Measurements from ENCODE around the gene FYB1. TPM values are rescaled to one million over a fixed set of nuclear protein-coding genes. Genes with fewer than 3 reads are reported as not detected.

The FYB1 gene
- total RNA-seq, 1 donor from 2014 or later, result not detected

DNA sequence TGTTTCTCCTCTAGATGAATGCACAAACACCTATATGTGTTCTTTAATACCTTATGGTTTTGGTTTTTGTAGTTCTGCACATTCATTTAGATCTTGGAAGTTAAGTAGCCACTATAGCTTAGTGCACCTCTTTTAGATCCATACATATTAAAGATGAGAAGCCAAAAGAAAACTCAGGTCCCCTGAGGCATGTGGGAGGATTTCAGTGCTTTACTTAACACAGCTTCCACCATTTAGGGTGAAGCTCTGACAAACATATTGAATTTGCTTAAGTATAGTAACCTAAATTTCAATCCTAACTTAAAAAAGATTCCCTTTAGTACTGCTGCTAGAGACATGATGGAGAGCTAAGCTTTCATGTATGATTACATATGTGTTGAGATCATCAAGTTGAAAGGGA, 119.5 kb downstream of the FYB1 start:
- no peak overlapping the region for H3K4me3 ChIP-seq (ENCODE audit: low read depth, low read length)
- H3K36me3 ChIP-seq (ENCODE audit: control insufficient read depth, insufficient read depth, low read length), result no peaks in the 10 kb centered on the region
- TF ChIP-seq, protein P1, sequence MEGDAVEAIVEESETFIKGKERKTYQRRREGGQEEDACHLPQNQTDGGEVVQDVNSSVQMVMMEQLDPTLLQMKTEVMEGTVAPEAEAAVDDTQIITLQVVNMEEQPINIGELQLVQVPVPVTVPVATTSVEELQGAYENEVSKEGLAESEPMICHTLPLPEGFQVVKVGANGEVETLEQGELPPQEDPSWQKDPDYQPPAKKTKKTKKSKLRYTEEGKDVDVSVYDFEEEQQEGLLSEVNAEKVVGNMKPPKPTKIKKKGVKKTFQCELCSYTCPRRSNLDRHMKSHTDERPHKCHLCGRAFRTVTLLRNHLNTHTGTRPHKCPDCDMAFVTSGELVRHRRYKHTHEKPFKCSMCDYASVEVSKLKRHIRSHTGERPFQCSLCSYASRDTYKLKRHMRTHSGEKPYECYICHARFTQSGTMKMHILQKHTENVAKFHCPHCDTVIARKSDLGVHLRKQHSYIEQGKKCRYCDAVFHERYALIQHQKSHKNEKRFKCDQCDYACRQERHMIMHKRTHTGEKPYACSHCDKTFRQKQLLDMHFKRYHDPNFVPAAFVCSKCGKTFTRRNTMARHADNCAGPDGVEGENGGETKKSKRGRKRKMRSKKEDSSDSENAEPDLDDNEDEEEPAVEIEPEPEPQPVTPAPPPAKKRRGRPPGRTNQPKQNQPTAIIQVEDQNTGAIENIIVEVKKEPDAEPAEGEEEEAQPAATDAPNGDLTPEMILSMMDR (IDR thresholded peaks at IDR 0.05; ENCODE audit: insufficient read depth, low read length, poor library complexity, severe bottlenecking), result no peak
- no peaks in the 10 kb centered on the region for H3K27me3 ChIP-seq (ENCODE audit: control insufficient read depth, insufficient read depth, low read length)
- no peak for DNase-seq (ENCODE audit: low read depth)

DNA sequence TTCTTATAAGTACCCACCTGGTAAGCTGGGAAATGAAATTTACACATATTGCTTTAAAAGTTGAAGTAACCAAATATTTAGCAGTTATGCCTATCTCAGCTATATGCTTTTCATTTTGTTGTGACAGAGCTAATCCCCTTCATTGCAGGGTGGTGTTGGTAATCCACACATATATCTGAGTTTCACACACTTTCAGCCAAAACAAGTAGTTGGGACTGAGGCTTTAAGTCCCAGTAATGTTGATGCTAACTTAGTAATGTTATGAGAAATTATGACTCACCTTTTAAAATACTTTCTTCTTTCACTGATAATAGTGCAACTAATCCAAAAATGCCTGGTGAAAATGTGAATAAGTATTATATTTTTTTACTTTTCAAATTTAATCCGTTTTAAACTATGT, 126.0 kb downstream of the FYB1 start:
- H3K36me3 ChIP-seq (ENCODE audit: control insufficient read depth, insufficient read depth, low read length), result no peaks in the 10 kb centered on the region
- H3K27me3 ChIP-seq (ENCODE audit: control insufficient read depth, insufficient read depth, low read length), result no peaks in the 10 kb centered on the region
- no peak for DNase-seq (ENCODE audit: low read depth)
- TF ChIP-seq, protein P1 (IDR thresholded peaks at IDR 0.05; ENCODE audit: insufficient read depth, low read length, poor library complexity, severe bottlenecking), result no peak
- H3K4me3 ChIP-seq (ENCODE audit: low read depth, low read length), result no peak overlapping the region

DNA sequence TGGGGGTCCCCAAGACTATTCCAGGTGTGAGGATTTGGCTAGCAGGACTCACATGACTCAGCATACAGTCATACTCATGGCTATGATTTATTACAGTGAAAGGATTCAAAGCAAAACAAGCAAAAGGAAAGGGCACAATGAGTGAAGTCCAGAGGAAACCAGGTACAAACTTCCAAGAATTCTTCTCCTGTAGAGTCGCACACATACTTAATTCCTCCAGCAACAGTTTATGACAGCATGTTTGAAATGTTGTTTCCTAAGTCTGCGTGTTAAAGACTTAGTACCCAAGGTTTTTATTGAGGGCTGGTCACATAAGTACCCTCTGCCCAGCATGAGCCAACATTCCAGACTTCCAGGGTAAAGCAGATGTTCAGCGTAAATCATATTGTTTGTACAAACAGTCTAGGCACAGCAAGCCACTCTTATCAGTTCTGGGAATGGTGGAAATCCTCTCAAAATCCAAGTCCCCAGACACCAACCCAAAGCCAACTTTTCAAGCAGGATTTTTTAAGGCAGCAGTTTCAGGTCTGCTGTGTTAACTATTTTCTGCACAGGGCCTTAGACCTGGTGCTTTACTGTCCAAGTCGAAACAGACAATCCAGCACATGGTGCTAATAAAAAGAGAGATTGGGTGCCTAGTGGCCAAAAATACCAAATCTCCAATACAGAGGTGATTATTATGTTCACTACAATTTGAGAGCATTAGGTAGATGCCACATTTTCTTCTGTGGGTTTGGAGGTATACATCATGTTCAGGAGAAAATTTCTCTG, 126.6 kb downstream of the FYB1 start:
- Histone ChIP-seq H3K36me3 (ENCODE audit: control insufficient read depth, insufficient read depth, low read length) (no peaks in the 10 kb centered on the region), H3K4me3 (ENCODE audit: low read depth, low read length) (no peak overlapping the region), H3K27me3 (ENCODE audit: control insufficient read depth, insufficient read depth, low read length) (no peaks in the 10 kb centered on the region)
- TF ChIP-seq, protein P1 (IDR thresholded peaks at IDR 0.05; ENCODE audit: insufficient read depth, low read length, poor library complexity, severe bottlenecking), result no peak
- DNase-seq (ENCODE audit: low read depth), result no peak

DNA sequence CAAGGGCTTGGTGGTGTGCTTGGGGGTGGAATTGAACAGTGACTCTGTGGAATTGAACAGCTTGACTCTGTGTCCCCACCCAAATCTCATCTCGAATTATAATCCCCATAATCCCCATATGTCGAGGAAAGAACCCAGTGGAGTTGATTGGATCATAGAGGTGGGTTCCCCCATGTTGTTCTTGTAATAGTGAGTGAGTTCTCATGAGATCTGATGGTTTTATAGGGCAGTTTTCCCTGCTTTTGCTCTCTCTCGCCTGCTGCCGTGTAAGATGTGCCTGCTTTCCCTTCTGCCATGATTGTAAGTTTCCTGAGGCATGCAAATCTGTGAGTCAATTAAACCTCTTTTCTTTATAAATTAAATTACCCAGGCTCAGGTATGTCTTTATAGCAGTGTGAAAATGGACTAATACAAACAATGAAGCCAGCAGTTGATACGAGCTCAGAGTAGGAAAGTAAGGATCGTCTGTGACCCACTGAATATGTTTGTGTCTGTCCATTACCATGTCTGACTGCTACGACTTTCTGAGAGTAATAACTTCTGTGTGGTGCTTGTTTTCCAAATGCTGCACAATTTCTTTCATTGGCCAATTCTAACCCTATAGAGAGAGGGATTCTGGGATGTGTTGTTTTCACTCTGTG, 127.3 kb downstream of the FYB1 start:
- Histone ChIP-seq H3K27me3 (ENCODE audit: control insufficient read depth, insufficient read depth, low read length) (no peaks in the 10 kb centered on the region), H3K4me3 (ENCODE audit: low read depth, low read length) (no peak overlapping the region), H3K36me3 (ENCODE audit: control insufficient read depth, insufficient read depth, low read length) (no peaks in the 10 kb centered on the region)
- TF ChIP-seq, protein P1 (IDR thresholded peaks at IDR 0.05; ENCODE audit: insufficient read depth, low read length, poor library complexity, severe bottlenecking), result no peak
- DNase-seq (ENCODE audit: low read depth), result no peak

DNA sequence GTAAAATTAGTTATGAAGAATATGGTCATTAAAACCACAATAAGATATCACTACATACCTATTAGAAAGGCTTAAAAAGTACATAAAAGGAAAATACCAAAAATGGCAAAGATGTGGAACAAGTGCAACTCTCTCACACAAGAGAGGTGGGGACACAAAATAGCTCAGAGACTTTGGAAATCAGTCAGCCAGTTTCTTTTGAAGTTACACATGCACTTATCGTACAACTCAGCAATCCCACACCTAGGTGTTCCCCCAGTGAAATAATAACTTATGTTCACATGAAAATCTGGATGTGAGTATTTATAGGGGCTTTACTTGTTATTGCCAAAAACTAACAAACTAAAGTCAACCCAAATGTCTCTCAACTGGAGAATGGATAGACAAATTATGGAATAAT, 135.4 kb downstream of the FYB1 start:
- TF ChIP-seq, protein P1 (IDR thresholded peaks at IDR 0.05; ENCODE audit: insufficient read depth, low read length, poor library complexity, severe bottlenecking), result no peak
- no peak overlapping the region for H3K4me3 ChIP-seq (ENCODE audit: low read depth, low read length)
- H3K36me3 ChIP-seq (ENCODE audit: control insufficient read depth, insufficient read depth, low read length), result no peaks in the 10 kb centered on the region
- DNase-seq (ENCODE audit: low read depth), result no peak
- H3K27me3 ChIP-seq (ENCODE audit: control insufficient read depth, insufficient read depth, low read length), result no peaks in the 10 kb centered on the region

Data from kidney epithelial cell (primary cell).